ENCODE measurements around the gene RPL3.

RPL3 gene

GRCh38 chr22:39280250-39280649, 39.2 kb downstream of the RPL3 start:
- peaks cover 0 to 78% (median 35%) of the 10 kb centered on the region in 5 experiments for H3K27me3 ChIP-seq (replicated peaks in 2 of 5; ENCODE audit: control insufficient read depth in 4 of 5, insufficient read depth in 5 of 5, low read length in 4 of 5)
- 94% methylated on average over 6 of the region's 7 CpGs for WGBS (ENCODE audit: insufficient coverage)
- ChIA-PET POLR2A (interaction anchor here (1.2 kb wide), 1 partner anchor 39 kb away, joined by 3 read pairs; the partner anchor contains the start of gene RPL3), CTCF (interaction anchor here (0.8 kb wide), 1 partner anchor 23 kb away, joined by 3 read pairs; no protein-coding TSS in a partner anchor)
- H3K4me3 ChIP-seq (ENCODE audit: control insufficient read depth in 1 of 7, extremely low read depth in 1 of 7, insufficient read depth in 4 of 7, low read depth in 2 of 7, low read length in 6 of 7) = no peak overlapping the region
- DNase-seq = no peak
- peaks cover 0 to 14% (median 11%) of the 10 kb centered on the region in 5 experiments for H3K9me3 ChIP-seq (ENCODE audit: control extremely low read depth in 1 of 5, control insufficient read depth in 4 of 5, insufficient read depth in 2 of 5, low read depth in 1 of 5, low read length in 4 of 5)
- no peaks in the 10 kb centered on the region for H3K36me3 ChIP-seq (ENCODE audit: control insufficient read depth in 4 of 4, insufficient read depth in 4 of 4, low read length in 3 of 4)
- no peak overlapping the region for H3K27ac ChIP-seq (ENCODE audit: insufficient read depth in 1 of 2, low read depth in 1 of 2, low read length in 2 of 2, poor library complexity in 1 of 2, severe bottlenecking in 2 of 2)
- peaks cover 0 to 23% (median 16%) of the 10 kb centered on the region in 4 experiments for H3K4me1 ChIP-seq (ENCODE audit: control extremely low read depth in 1 of 4, control insufficient read depth in 4 of 4, insufficient read depth in 4 of 4, low read length in 3 of 4)

- H3K27ac ChIP-seq (ENCODE audit: insufficient read depth in 1 of 2, low read depth in 1 of 2, low read length in 2 of 2, poor library complexity in 1 of 2, severe bottlenecking in 2 of 2) = no peak overlapping the region
- ChIA-PET POLR2A (no interaction called here), CTCF (interaction anchor here (0.7 to 1.3 kb wide), 3 partner anchors 10 to 109 kb away, joined by 3 to 4 read pairs (median 3); partner anchors contain the start of gene SYNGR1)
- no peak for DNase-seq
- H3K4me1 ChIP-seq (ENCODE audit: control extremely low read depth in 1 of 4, control insufficient read depth in 4 of 4, insufficient read depth in 4 of 4, low read length in 3 of 4) = peaks cover 0 to 23% (median 16%) of the 10 kb centered on the region in 4 experiments
- no peaks in the 10 kb centered on the region for H3K36me3 ChIP-seq (ENCODE audit: control insufficient read depth in 4 of 4, insufficient read depth in 4 of 4, low read length in 3 of 4)
- H3K27me3 ChIP-seq (replicated peaks in 2 of 5; ENCODE audit: control insufficient read depth in 4 of 5, insufficient read depth in 5 of 5, low read length in 4 of 5) = peaks cover 0 to 75% (median 37%) of the 10 kb centered on the region in 5 experiments
- H3K9me3 ChIP-seq (ENCODE audit: control extremely low read depth in 1 of 5, control insufficient read depth in 4 of 5, insufficient read depth in 2 of 5, low read depth in 1 of 5, low read length in 4 of 5) = peaks cover 0 to 7% (median 5%) of the 10 kb centered on the region in 5 experiments
- H3K4me3 ChIP-seq (ENCODE audit: control insufficient read depth in 1 of 7, extremely low read depth in 1 of 7, insufficient read depth in 4 of 7, low read depth in 2 of 7, low read length in 6 of 7) = no peak overlapping the region
- 39% methylated on average over 18 of the region's 23 CpGs for WGBS (ENCODE audit: insufficient coverage)
These were observed 40.1 kb downstream of the RPL3 start for GRCh38 chr22:39279170-39279850.

GRCh38 chr22:39278040-39278439, 41.4 kb downstream of the RPL3 start:
- peaks cover 0 to 7% (median 5%) of the 10 kb centered on the region in 5 experiments for H3K9me3 ChIP-seq (ENCODE audit: control extremely low read depth in 1 of 5, control insufficient read depth in 4 of 5, insufficient read depth in 2 of 5, low read depth in 1 of 5, low read length in 4 of 5)
- peaks cover 0 to 70% (median 41%) of the 10 kb centered on the region in 5 experiments for H3K27me3 ChIP-seq (replicated peaks in 2 of 5; ENCODE audit: control insufficient read depth in 4 of 5, insufficient read depth in 5 of 5, low read length in 4 of 5)
- POLR2A ChIA-PET = no interaction called here
- H3K36me3 ChIP-seq (ENCODE audit: control insufficient read depth in 4 of 4, insufficient read depth in 4 of 4, low read length in 3 of 4) = no peaks in the 10 kb centered on the region
- CTCF ChIA-PET = interaction anchor here (1.0 kb wide), 1 partner anchor 32 kb away, joined by 4 read pairs; no protein-coding TSS in a partner anchor
- H3K27ac ChIP-seq (ENCODE audit: insufficient read depth in 1 of 2, low read depth in 1 of 2, low read length in 2 of 2, poor library complexity in 1 of 2, severe bottlenecking in 2 of 2) = no peak overlapping the region
- H3K4me3 ChIP-seq (ENCODE audit: control insufficient read depth in 1 of 7, extremely low read depth in 1 of 7, insufficient read depth in 4 of 7, low read depth in 2 of 7, low read length in 6 of 7) = no peak overlapping the region
- DNase-seq = no peak
- WGBS (ENCODE audit: insufficient coverage) = 69% methylated on average over 11 of the region's 13 CpGs
- H3K4me1 ChIP-seq (ENCODE audit: control extremely low read depth in 1 of 4, control insufficient read depth in 4 of 4, insufficient read depth in 4 of 4, low read length in 3 of 4) = peaks cover 0 to 18% (median 16%) of the 10 kb centered on the region in 4 experiments

GRCh38 chr22:39277142-39277607, 42.2 kb downstream of the RPL3 start:
- ChIA-PET CTCF (interaction anchor here (1.0 kb wide), 1 partner anchor 33 kb away, joined by 4 read pairs; no protein-coding TSS in a partner anchor), POLR2A (no interaction called here)
- peaks cover 0 to 68% (median 44%) of the 10 kb centered on the region in 5 experiments for H3K27me3 ChIP-seq (replicated peaks in 2 of 5; ENCODE audit: control insufficient read depth in 4 of 5, insufficient read depth in 5 of 5, low read length in 4 of 5)
- DNase-seq = no peak
- H3K9me3 ChIP-seq (ENCODE audit: control extremely low read depth in 1 of 5, control insufficient read depth in 4 of 5, insufficient read depth in 2 of 5, low read depth in 1 of 5, low read length in 4 of 5) = peaks cover 0 to 7% (median 5%) of the 10 kb centered on the region in 5 experiments
- no peak overlapping the region for H3K27ac ChIP-seq (ENCODE audit: insufficient read depth in 1 of 2, low read depth in 1 of 2, low read length in 2 of 2, poor library complexity in 1 of 2, severe bottlenecking in 2 of 2)
- WGBS (ENCODE audit: insufficient coverage) = 90% methylated on average over 2 of the region's 6 CpGs
- H3K36me3 ChIP-seq (ENCODE audit: control insufficient read depth in 4 of 4, insufficient read depth in 4 of 4, low read length in 3 of 4) = no peaks in the 10 kb centered on the region
- peaks cover 0 to 10% (median 10%) of the 10 kb centered on the region in 4 experiments for H3K4me1 ChIP-seq (ENCODE audit: control extremely low read depth in 1 of 4, control insufficient read depth in 4 of 4, insufficient read depth in 4 of 4, low read length in 3 of 4)
- no peak overlapping the region for H3K4me3 ChIP-seq (ENCODE audit: control insufficient read depth in 1 of 7, extremely low read depth in 1 of 7, insufficient read depth in 4 of 7, low read depth in 2 of 7, low read length in 6 of 7)

GRCh38 chr22:39276440-39277141, 42.8 kb downstream of the RPL3 start:
- ChIA-PET POLR2A (no interaction called here), CTCF (no interaction called here)
- DNase-seq = no peak
- no peak overlapping the region for H3K27ac ChIP-seq (ENCODE audit: insufficient read depth in 1 of 2, low read depth in 1 of 2, low read length in 2 of 2, poor library complexity in 1 of 2, severe bottlenecking in 2 of 2)
- 86% methylated on average over 8 of the region's 12 CpGs for WGBS (ENCODE audit: insufficient coverage)
- peaks cover 0 to 7% (median 5%) of the 10 kb centered on the region in 5 experiments for H3K9me3 ChIP-seq (ENCODE audit: control extremely low read depth in 1 of 5, control insufficient read depth in 4 of 5, insufficient read depth in 2 of 5, low read depth in 1 of 5, low read length in 4 of 5)
- H3K36me3 ChIP-seq (ENCODE audit: control insufficient read depth in 4 of 4, insufficient read depth in 4 of 4, low read length in 3 of 4) = no peaks in the 10 kb centered on the region
- H3K4me3 ChIP-seq (ENCODE audit: control insufficient read depth in 1 of 7, extremely low read depth in 1 of 7, insufficient read depth in 4 of 7, low read depth in 2 of 7, low read length in 6 of 7) = no peak overlapping the region
- peaks cover 0 to 71% (median 43%) of the 10 kb centered on the region in 5 experiments for H3K27me3 ChIP-seq (replicated peaks in 2 of 5; ENCODE audit: control insufficient read depth in 4 of 5, insufficient read depth in 5 of 5, low read length in 4 of 5)
- peaks cover 0 to 5% (median 4%) of the 10 kb centered on the region in 4 experiments for H3K4me1 ChIP-seq (ENCODE audit: control extremely low read depth in 1 of 4, control insufficient read depth in 4 of 4, insufficient read depth in 4 of 4, low read length in 3 of 4)

- CTCF ChIA-PET = no interaction called here
- no peaks in the 10 kb centered on the region for H3K4me1 ChIP-seq (ENCODE audit: control extremely low read depth in 1 of 4, control insufficient read depth in 4 of 4, insufficient read depth in 4 of 4, low read length in 3 of 4)
- DNase-seq = no peak
- POLR2A ChIA-PET = no interaction called here
- WGBS (ENCODE audit: insufficient coverage) = 93% methylated on average over 6 of the region's 9 CpGs
- H3K4me3 ChIP-seq (ENCODE audit: control insufficient read depth in 1 of 7, extremely low read depth in 1 of 7, insufficient read depth in 4 of 7, low read depth in 2 of 7, low read length in 6 of 7) = no peak overlapping the region
- no peak overlapping the region for H3K27ac ChIP-seq (ENCODE audit: insufficient read depth in 1 of 2, low read depth in 1 of 2, low read length in 2 of 2, poor library complexity in 1 of 2, severe bottlenecking in 2 of 2)
- no peaks in the 10 kb centered on the region for H3K36me3 ChIP-seq (ENCODE audit: control insufficient read depth in 4 of 4, insufficient read depth in 4 of 4, low read length in 3 of 4)
- peaks cover 0 to 77% (median 40%) of the 10 kb centered on the region in 5 experiments for H3K27me3 ChIP-seq (replicated peaks in 2 of 5; ENCODE audit: control insufficient read depth in 4 of 5, insufficient read depth in 5 of 5, low read length in 4 of 5)
- peaks cover 0 to 11% (median 9%) of the 10 kb centered on the region in 5 experiments for H3K9me3 ChIP-seq (ENCODE audit: control extremely low read depth in 1 of 5, control insufficient read depth in 4 of 5, insufficient read depth in 2 of 5, low read depth in 1 of 5, low read length in 4 of 5)
These were observed 43.5 kb downstream of the RPL3 start for GRCh38 chr22:39275814-39276439.

Data from common myeloid progenitor, CD34-positive (primary cell).